Measurements from ENCODE around the gene ASB7. TPM values are rescaled to one million over a fixed set of nuclear protein-coding genes. Genes with fewer than 3 reads are reported as not detected.

Gene ASB7
- total RNA-seq, 4 donors from 2014 or later, result 29.9 to 45.3 (median 35.3) TPM

DNA sequence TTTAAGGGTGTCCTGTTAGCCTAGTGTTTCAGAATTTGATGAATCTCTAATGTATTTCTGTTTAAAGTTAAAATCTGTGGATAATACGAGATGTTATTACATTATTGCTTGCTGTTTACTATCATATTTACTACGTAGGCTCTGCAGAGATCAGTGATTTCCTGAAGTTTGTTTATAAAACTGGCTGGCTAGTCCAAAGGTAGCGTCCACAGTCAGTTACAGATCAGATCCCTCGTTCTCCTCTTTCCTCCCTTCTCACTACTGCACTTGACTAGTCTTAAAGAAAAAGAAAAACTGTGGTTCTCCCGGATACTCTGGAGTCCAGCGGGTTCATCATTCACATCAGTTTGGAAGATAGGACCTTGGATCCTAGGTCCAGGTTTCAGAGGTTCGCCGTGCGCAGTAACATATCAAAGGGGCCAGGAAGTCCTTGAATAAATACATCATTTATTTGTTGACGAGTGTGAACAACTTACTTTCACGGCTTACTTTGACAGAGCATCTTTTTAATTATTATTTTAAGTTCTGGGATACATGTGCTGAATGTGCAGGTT lies 35.9 kb downstream of the ASB7 start:
- DNase-seq, result no peak
- in situ Hi-C loops (cut with MboI; ENCODE audit: low pct_ligation_motif_present in 1 of 4, low pct_unique_long_range_greater_than_20kb in 1 of 4, low sequenced_read_pairs in 3 of 4), result loop anchor here in 3 of 4 donors (10.0 to 25.0 kb wide), 3 partner anchors 224 to 624 kb away; partner anchors contain the start of gene CHSY1 (in 3 of the 3)
- intact Hi-C loops (cut with DNase I; ENCODE audit: low total_unique reads), result no loop called here
- H3K27ac ChIP-seq, result peak overlapping the region in 3 of 4 donors; percentile 8 to 27 (median 19)
- peaks cover 4 to 49% (median 22%) of the 10 kb centered on the region in 4 donors for H3K4me1 ChIP-seq
- no peaks in the 10 kb centered on the region for H3K36me3 ChIP-seq
- 62 to 68% methylated on average over 7 to 11 of the region's 11 CpGs for WGBS, 2 donors (ENCODE audit: low coverage in 1 of 2)
- H3K27me3 ChIP-seq, result no peaks in the 10 kb centered on the region
- TF ChIP-seq, protein P1, sequence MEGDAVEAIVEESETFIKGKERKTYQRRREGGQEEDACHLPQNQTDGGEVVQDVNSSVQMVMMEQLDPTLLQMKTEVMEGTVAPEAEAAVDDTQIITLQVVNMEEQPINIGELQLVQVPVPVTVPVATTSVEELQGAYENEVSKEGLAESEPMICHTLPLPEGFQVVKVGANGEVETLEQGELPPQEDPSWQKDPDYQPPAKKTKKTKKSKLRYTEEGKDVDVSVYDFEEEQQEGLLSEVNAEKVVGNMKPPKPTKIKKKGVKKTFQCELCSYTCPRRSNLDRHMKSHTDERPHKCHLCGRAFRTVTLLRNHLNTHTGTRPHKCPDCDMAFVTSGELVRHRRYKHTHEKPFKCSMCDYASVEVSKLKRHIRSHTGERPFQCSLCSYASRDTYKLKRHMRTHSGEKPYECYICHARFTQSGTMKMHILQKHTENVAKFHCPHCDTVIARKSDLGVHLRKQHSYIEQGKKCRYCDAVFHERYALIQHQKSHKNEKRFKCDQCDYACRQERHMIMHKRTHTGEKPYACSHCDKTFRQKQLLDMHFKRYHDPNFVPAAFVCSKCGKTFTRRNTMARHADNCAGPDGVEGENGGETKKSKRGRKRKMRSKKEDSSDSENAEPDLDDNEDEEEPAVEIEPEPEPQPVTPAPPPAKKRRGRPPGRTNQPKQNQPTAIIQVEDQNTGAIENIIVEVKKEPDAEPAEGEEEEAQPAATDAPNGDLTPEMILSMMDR (IDR thresholded peaks at IDR 0.05), result no peak
- no peak overlapping the region for H3K4me3 ChIP-seq
- H3K9me3 ChIP-seq, result no peaks in the 10 kb centered on the region

DNA sequence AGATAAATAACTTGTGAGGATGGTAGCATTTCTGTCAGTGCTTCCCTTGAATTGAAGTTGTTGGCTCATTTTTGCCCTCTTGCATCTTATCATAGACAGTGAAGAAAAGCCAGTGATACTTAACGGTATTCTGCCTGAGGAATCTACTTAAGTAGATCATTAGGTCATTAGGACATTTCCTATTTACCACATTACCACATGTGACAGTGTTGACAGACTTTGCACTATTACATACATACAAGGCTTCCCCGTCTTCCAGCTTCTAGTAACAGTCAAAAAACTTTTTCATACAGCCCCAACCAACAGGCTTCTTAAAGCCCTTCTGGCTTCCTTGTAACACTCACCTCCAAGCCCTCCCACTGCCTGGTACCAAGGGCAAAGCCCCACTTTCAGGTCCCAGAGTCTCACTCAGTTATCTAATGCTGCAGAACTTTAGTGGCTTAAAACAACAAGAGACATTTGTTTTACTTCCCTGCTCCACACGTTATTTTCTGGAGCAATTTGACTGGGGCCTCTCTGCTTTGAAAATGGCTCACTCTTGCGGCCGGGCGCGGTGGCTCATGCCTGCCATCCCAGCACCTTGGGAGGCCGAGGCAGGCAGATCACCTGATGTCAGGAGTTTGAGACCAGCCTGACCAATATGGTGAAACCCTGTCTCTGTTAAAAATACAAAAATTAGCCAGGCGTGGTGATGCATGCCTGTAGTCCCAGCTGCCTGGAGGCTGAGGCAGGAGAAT lies 40.0 kb downstream of the ASB7 start:
- Histone ChIP-seq H3K27ac (no peak overlapping the region), H3K9me3 (no peaks in the 10 kb centered on the region), H3K36me3 (no peaks in the 10 kb centered on the region), H3K27me3 (no peaks in the 10 kb centered on the region), H3K4me3 (no peak overlapping the region), H3K4me1 (peaks cover 4 to 24% (median 13%) of the 10 kb centered on the region in 4 donors)
- intact Hi-C loops (cut with DNase I; ENCODE audit: low total_unique reads) (no loop called here), in situ Hi-C loops (cut with MboI; ENCODE audit: low pct_ligation_motif_present in 1 of 4, low pct_unique_long_range_greater_than_20kb in 1 of 4, low sequenced_read_pairs in 3 of 4) (loop anchor here in 3 of 4 donors (25.0 kb wide), 2 partner anchors 220 to 620 kb away; partner anchors contain the start of gene CHSY1 (in 3 of the 3))
- TF ChIP-seq, protein P1 (IDR thresholded peaks at IDR 0.05), result no peak
- no peak for TF ChIP-seq POLR2A (IDR thresholded peaks at IDR 0.05)
- TF ChIP-seq POLR2AphosphoS5 (IDR thresholded peaks at IDR 0.05), result no peak
- no peak for TF ChIP-seq EP300 (IDR thresholded peaks at IDR 0.05; ENCODE audit: low read depth)
- no peak for DNase-seq
- WGBS, 2 donors (ENCODE audit: low coverage in 1 of 2), result 84 to 90% methylated on average over 3 to 9 of the region's 9 CpGs

DNA sequence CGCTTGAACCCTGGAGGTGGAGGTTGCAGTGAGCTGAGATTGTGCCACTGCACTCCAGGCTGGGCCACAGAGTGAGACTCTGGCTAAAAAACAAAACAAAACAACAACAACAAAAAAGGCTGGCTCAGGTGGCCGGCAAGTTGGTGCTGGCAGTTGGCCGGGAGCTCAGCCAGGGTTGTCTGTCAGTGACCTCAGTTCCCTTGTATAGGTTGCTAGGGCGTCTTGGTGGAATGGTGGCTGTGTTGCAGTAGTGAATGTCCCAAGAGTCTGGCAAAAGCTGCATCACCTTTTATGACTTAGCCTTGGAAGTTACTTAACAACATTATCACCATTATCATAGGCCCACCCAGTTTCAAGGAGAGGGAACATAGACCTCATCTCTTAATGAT lies 40.6 kb downstream of the ASB7 start:
- no peak for DNase-seq
- H3K27me3 ChIP-seq, result no peaks in the 10 kb centered on the region
- in situ Hi-C loops (cut with MboI; ENCODE audit: low pct_ligation_motif_present in 1 of 4, low pct_unique_long_range_greater_than_20kb in 1 of 4, low sequenced_read_pairs in 3 of 4), result loop anchor here in 3 of 4 donors (25.0 kb wide), 2 partner anchors 219 to 619 kb away; partner anchors contain the start of gene CHSY1 (in 3 of the 3)
- no peak overlapping the region for H3K4me3 ChIP-seq
- H3K4me1 ChIP-seq, result peaks cover 4 to 19% (median 10%) of the 10 kb centered on the region in 4 donors
- no peaks in the 10 kb centered on the region for H3K9me3 ChIP-seq
- TF ChIP-seq, protein P1 (IDR thresholded peaks at IDR 0.05), result no peak
- TF ChIP-seq EP300 (IDR thresholded peaks at IDR 0.05; ENCODE audit: low read depth) (no peak), POLR2AphosphoS5 (IDR thresholded peaks at IDR 0.05) (no peak), POLR2A (IDR thresholded peaks at IDR 0.05) (no peak)
- no peak overlapping the region for H3K27ac ChIP-seq
- WGBS, 2 donors (ENCODE audit: low coverage in 1 of 2), result 67 to 100% methylated on average over 2 to 4 of the region's 4 CpGs
- no peaks in the 10 kb centered on the region for H3K36me3 ChIP-seq
- intact Hi-C loops (cut with DNase I; ENCODE audit: low total_unique reads), result no loop called here

DNA sequence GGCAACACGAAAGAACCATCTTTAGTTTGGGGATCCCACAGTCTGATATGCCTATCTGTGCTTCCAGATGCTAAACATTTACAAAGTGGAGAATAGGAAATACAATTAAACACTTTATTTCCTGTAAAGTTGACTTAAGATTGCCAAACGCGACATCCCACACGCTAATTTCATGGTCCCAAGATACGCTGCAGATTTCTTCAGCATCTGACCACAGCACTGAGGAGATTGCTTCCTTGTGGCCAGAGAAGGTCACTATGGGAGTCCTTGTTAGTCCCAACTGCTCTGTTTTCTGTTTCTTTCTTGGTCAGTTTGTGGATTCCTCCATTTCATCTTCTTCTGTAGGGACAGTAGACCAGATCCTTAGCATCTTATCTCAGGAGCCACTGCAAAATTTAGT lies 43.3 kb downstream of the ASB7 start:
- TF ChIP-seq, protein P1 (IDR thresholded peaks at IDR 0.05), result no peak
- TF ChIP-seq EP300 (IDR thresholded peaks at IDR 0.05; ENCODE audit: low read depth) (no peak), POLR2AphosphoS5 (IDR thresholded peaks at IDR 0.05) (no peak), POLR2A (IDR thresholded peaks at IDR 0.05) (no peak)
- Histone ChIP-seq H3K36me3 (no peaks in the 10 kb centered on the region), H3K27ac (no peak overlapping the region), H3K27me3 (no peaks in the 10 kb centered on the region), H3K4me3 (no peak overlapping the region), H3K4me1 (peaks cover 0 to 6% (median 0%) of the 10 kb centered on the region in 4 donors), H3K9me3 (no peaks in the 10 kb centered on the region)
- in situ Hi-C loops (cut with MboI; ENCODE audit: low pct_ligation_motif_present in 1 of 4, low pct_unique_long_range_greater_than_20kb in 1 of 4, low sequenced_read_pairs in 3 of 4) (loop anchor here in 3 of 4 donors (25.0 kb wide), 2 partner anchors 217 to 617 kb away; partner anchors contain the start of gene CHSY1 (in 3 of the 3)), intact Hi-C loops (cut with DNase I; ENCODE audit: low total_unique reads) (no loop called here)
- no peak for DNase-seq
- WGBS, 2 donors (ENCODE audit: low coverage in 1 of 2), result 89% methylated on average over 5 of the region's 5 CpGs; no CpG with 5 or more reads in 1 of the 2 donors

All from transverse colon (tissue), 4 donors.